ENCODE data around the gene SHMT1. TPM values are rescaled to one million over a fixed set of nuclear protein-coding genes. Genes with fewer than 3 reads are reported as not detected.
"Not testable (repeated sequence)": the region's sequence is repeated elsewhere in the genome, so short reads cannot be mapped to it uniquely, and the experiment has no call there.

The SHMT1 gene
- total RNA-seq, 1 donor from 2014 or later, result 67.1 TPM

GRCh38 chr17:18324140-18325050 is 39.0 kb downstream of the SHMT1 start:
- ATAC-seq, result no peak

- no peak for ATAC-seq
These were observed 39.7 kb downstream of the SHMT1 start for GRCh38 chr17:18323507-18324139.

GRCh38 chr17:18323007-18323406 is 40.3 kb downstream of the SHMT1 start:
- ATAC-seq, result peak; percentile 17

GRCh38 chr17:18322522-18322921 is 40.8 kb downstream of the SHMT1 start:
- no peak for ATAC-seq

GRCh38 chr17:18321309-18321708 is 42.0 kb downstream of the SHMT1 start:
- ATAC-seq, result no peak

- no peak for ATAC-seq
These were observed 43.0 kb downstream of the SHMT1 start for GRCh38 chr17:18320301-18320700.

GRCh38 chr17:18319604-18320256 is 43.6 kb downstream of the SHMT1 start:
- peak; percentile 4 for ATAC-seq

- no peak for ATAC-seq
These were observed 44.4 kb downstream of the SHMT1 start for GRCh38 chr17:18318771-18319450.

GRCh38 chr17:18318117-18318516 is 45.2 kb downstream of the SHMT1 start:
- ATAC-seq, result no peak

- ATAC-seq, result no peak
These were observed 47.4 kb downstream of the SHMT1 start for GRCh38 chr17:18315961-18316360.

- ATAC-seq, result peak; percentile 1
These were observed 47.8 kb downstream of the SHMT1 start for GRCh38 chr17:18315562-18315922.

- ATAC-seq, result peak; percentile 98
These were observed 48.4 kb downstream of the SHMT1 start, which contains the start of the genes SMCR8 and TOP3A for GRCh38 chr17:18314731-18315561. Gene SMCR8 (plus strand): TSS chr17:18315293. CDS start chr17:18315790, 497 bp downstream. Gene TOP3A (minus strand): TSS chr17:18314994. CDS start chr17:18314778, 216 bp downstream.

GRCh38 chr17:18314059-18314730 is 49.2 kb downstream of the SHMT1 start:
- ATAC-seq, result no peak

- ATAC-seq, result no peak
These were observed 54.1 kb downstream of the SHMT1 start for GRCh38 chr17:18309202-18309601.

GRCh38 chr17:18303206-18303605 is 60.1 kb downstream of the SHMT1 start:
- not testable (repeated sequence) for ATAC-seq

GRCh38 chr17:18300725-18301480 is 62.4 kb downstream of the SHMT1 start:
- ATAC-seq, result peak; percentile 25

GRCh38 chr17:18298061-18298460 is 65.3 kb downstream of the SHMT1 start:
- ATAC-seq, result not testable (repeated sequence)

GRCh38 chr17:18291718-18292540 is 71.4 kb downstream of the SHMT1 start:
- no peak for ATAC-seq

GRCh38 chr17:18285296-18285695 is 78.1 kb downstream of the SHMT1 start:
- ATAC-seq, result no peak
